ENCODE results near the gene LAMA5. TPM values are rescaled to one million over a fixed set of nuclear protein-coding genes. Genes with fewer than 3 reads are reported as not detected.

Gene LAMA5
- total RNA-seq, 1 donor from 2014 or later: 35.0 TPM

DNA sequence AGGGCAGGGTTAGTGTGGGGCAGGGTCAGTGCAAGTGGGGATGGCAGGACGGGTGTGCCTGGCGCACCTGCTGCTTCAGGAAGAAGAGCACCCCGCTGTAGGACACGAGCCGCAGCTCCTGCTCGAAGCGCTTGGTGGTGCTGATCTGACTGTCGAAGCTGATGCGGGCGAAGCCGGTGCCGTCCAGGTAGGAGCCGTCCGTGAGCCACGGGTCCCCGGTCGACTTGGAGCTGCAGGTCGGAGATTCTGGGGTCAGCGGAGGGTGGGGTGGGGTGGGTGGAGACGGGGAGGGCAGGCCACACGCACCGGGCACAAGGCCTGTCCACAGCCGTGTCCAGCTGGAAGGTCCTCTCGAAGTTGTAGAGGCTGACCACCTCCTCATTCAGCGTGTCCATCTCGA, 54.1 kb downstream of the LAMA5 start:
- Mint-ChIP-seq H3K36me3 (ENCODE audit: low read depth) (no peaks in the 10 kb centered on the region), H3K27ac (ENCODE audit: unreplicated experiment) (no peak overlapping the region), H3K4me1 (no peaks in the 10 kb centered on the region), H3K27me3 (ENCODE audit: low read depth) (no peaks in the 10 kb centered on the region), H3K9me3 (no peaks in the 10 kb centered on the region), H3K4me3 (no peak overlapping the region)
- TF ChIP-seq, protein P1, sequence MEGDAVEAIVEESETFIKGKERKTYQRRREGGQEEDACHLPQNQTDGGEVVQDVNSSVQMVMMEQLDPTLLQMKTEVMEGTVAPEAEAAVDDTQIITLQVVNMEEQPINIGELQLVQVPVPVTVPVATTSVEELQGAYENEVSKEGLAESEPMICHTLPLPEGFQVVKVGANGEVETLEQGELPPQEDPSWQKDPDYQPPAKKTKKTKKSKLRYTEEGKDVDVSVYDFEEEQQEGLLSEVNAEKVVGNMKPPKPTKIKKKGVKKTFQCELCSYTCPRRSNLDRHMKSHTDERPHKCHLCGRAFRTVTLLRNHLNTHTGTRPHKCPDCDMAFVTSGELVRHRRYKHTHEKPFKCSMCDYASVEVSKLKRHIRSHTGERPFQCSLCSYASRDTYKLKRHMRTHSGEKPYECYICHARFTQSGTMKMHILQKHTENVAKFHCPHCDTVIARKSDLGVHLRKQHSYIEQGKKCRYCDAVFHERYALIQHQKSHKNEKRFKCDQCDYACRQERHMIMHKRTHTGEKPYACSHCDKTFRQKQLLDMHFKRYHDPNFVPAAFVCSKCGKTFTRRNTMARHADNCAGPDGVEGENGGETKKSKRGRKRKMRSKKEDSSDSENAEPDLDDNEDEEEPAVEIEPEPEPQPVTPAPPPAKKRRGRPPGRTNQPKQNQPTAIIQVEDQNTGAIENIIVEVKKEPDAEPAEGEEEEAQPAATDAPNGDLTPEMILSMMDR (conservative IDR thresholded peaks at IDR 0.05): no peak
- no peak for DNase-seq (ENCODE audit: low read depth, low spot score)

DNA sequence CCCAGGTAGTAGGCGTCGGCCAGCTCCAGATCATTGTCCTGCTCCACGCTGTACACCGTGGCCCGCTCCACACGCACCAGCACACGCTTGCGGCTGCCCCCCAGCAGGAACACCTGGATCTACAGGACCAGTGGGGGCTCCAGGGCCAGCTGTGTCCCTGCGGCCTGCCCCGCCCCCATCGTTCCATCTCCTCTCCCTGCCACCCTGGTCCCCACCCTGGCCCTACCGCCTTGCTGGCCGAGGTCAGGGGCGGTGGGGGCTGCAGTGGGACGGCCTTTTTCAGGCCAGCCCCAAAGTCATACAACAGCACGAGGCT, 54.5 kb downstream of the LAMA5 start:
- H3K4me3 Mint-ChIP-seq: no peak overlapping the region
- DNase-seq (ENCODE audit: low read depth, low spot score): no peak
- TF ChIP-seq, protein P1 (conservative IDR thresholded peaks at IDR 0.05): no peak
- H3K36me3 Mint-ChIP-seq (ENCODE audit: low read depth): no peaks in the 10 kb centered on the region
- no peaks in the 10 kb centered on the region for H3K27me3 Mint-ChIP-seq (ENCODE audit: low read depth)
- H3K27ac Mint-ChIP-seq (ENCODE audit: unreplicated experiment): no peak overlapping the region
- H3K4me1 Mint-ChIP-seq: no peaks in the 10 kb centered on the region
- H3K9me3 Mint-ChIP-seq: no peaks in the 10 kb centered on the region

DNA sequence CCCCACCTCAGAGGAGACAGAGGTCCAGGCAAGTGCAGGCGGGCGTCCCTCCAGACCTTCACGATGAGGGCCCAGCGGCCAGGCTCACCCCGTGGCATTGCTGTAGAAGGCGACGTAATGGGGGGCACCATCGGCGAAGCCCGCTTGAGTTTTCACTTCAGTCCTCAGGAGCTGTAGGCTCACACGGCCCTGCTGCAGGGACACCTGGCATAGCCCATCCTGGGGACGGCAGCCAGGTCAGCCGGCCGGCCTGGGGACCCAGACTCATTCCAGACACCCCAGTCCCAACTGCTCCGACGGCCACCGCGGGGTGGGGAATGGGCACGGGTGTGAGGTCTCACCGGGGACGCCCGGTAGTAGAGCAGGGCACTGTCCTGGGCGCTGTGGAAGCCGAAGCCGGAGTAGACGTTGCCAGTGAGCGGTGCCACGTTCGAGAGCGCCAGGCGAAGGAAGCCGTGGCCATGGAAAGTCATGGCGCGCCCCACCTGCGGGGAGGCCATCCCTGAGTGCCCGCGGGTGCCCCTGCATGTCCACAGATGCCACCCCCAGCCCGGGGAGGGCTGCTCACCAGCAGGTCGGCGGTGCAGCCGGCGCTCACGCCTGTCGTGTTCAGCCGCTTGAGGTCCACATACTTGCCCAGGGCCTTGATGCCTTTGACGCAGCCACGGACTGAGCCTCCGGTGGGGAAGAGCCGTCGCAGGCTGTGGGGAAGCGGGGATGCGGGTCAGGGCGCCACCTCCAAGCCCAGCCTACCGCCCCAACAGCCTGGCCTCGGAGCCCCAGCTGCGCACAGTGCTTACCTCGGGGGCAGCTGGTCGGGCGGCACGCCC, 55.1 kb downstream of the LAMA5 start:
- DNase-seq (ENCODE audit: low read depth, low spot score): no peak
- H3K9me3 Mint-ChIP-seq: no peaks in the 10 kb centered on the region
- H3K27ac Mint-ChIP-seq (ENCODE audit: unreplicated experiment): no peak overlapping the region
- no peaks in the 10 kb centered on the region for H3K36me3 Mint-ChIP-seq (ENCODE audit: low read depth)
- no peak overlapping the region for H3K4me3 Mint-ChIP-seq
- no peaks in the 10 kb centered on the region for H3K27me3 Mint-ChIP-seq (ENCODE audit: low read depth)
- TF ChIP-seq, protein P1 (conservative IDR thresholded peaks at IDR 0.05): no peak
- no peaks in the 10 kb centered on the region for H3K4me1 Mint-ChIP-seq

DNA sequence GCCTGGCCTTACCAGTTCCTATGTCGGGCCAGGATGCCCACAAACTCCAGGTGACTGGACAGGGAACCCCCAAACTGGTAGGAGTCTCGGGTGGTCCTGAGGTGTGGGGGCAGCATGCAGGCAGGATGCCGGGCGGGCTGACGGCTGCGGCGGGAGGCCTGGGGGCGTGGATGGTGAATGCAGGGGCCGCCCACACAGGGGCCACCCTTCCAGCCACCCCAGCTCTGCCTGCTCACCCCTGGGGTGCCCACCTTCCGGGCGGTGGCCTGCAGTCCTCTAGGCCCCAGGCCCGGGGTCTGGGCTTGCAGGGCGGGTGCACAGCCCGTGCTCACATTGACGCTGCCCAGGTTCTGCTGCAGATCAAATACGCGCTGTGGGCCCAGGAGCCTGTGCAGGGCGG, 56.0 kb downstream of the LAMA5 start:
- no peaks in the 10 kb centered on the region for H3K4me1 Mint-ChIP-seq
- no peaks in the 10 kb centered on the region for H3K27me3 Mint-ChIP-seq (ENCODE audit: low read depth)
- no peaks in the 10 kb centered on the region for H3K36me3 Mint-ChIP-seq (ENCODE audit: low read depth)
- TF ChIP-seq, protein P1 (conservative IDR thresholded peaks at IDR 0.05): no peak
- no peaks in the 10 kb centered on the region for H3K9me3 Mint-ChIP-seq
- no peak for DNase-seq (ENCODE audit: low read depth, low spot score)
- no peak overlapping the region for H3K4me3 Mint-ChIP-seq
- no peak overlapping the region for H3K27ac Mint-ChIP-seq (ENCODE audit: unreplicated experiment)

DNA sequence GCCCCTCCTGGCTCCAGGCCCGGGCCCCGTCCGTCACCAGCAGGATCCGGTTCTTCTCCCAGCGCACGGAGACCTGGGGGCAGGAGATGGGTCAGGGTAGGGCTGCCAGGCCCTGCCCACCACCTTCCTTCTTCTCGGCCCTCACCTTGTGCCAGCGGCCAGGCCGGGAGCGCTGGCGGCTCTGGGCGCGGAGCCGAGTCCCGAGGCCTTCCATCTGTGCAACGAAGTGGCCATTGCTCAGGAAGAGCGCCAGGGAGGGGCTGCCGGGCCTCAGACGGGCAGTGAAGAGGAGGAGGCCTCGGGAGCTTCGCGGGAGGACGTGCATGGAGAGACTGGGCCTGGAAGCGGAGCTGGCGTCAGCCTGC, 56.4 kb downstream of the LAMA5 start:
- no peaks in the 10 kb centered on the region for H3K4me1 Mint-ChIP-seq
- H3K36me3 Mint-ChIP-seq (ENCODE audit: low read depth): no peaks in the 10 kb centered on the region
- H3K27me3 Mint-ChIP-seq (ENCODE audit: low read depth): no peaks in the 10 kb centered on the region
- no peak overlapping the region for H3K27ac Mint-ChIP-seq (ENCODE audit: unreplicated experiment)
- no peak for DNase-seq (ENCODE audit: low read depth, low spot score)
- no peak overlapping the region for H3K4me3 Mint-ChIP-seq
- H3K9me3 Mint-ChIP-seq: no peaks in the 10 kb centered on the region
- TF ChIP-seq, protein P1 (conservative IDR thresholded peaks at IDR 0.05): no peak
